Kidney glomerular epithelial cell (primary cell): ENCODE data around the gene LRP2BP.
A peak's percentile ranks its signal among the peaks of the same experiment; 100 is the strongest.
"Not testable (repeated sequence)": the region's sequence is repeated elsewhere in the genome, so short reads cannot be mapped to it uniquely, and the experiment has no call there.

Experiments
- DNase-seq: peaks from one replicate; lab custom pipeline; 2025; lab: John Stamatoyannopoulos, UW

Gene LRP2BP

DNA sequence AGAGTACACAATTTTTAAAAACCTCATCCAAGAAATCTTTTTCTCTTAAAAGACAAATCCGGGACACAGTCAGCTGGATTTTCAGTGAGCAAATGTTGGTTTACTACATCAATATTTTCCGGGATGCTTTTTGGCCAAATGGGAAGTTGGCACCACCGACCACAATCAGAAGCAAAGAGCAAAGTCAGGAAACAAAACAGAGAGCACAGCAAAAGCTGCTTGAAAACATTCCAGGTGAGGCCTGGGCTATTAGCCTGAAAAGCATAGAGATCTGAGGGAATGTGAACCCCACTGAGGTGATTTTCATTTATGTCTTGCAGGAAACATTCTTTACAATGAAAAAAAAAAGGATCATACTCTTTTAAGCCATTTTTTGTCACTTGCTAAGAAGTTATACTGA lies 33.9 kb downstream of the LRP2BP start:
- DNase-seq = no peak

DNA sequence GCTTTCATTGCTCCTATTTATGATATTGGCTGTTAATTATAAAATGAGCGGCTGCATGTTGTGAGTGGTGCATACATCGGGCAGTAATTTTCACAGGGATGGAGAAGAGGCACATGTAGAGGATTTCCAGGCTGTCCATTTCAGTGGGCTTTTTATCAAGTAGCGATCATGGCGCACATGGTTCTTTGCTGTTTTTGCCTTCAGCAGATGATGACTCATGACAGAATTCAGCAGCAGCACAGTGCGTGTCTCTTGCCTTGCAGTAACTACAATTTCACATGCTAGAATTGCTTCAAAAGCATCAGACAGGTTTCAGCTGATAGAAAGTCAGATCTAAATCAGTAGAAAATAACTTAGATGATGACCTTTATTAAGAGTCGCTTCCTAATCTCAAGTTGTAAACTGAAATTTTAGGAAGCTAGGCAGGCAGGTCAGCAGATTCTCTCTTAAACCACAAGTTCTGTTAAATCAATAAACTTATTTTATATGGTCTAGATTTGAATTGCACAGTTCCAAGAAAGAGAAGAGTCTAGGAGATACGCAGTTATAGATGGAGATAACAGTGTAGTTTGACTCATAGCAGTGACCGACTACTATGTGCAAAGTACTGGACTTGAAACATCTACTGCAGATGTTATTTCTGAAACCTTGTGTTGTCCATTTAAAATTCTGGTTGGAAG lies 35.8 kb downstream of the LRP2BP start:
- no peak for DNase-seq

DNA sequence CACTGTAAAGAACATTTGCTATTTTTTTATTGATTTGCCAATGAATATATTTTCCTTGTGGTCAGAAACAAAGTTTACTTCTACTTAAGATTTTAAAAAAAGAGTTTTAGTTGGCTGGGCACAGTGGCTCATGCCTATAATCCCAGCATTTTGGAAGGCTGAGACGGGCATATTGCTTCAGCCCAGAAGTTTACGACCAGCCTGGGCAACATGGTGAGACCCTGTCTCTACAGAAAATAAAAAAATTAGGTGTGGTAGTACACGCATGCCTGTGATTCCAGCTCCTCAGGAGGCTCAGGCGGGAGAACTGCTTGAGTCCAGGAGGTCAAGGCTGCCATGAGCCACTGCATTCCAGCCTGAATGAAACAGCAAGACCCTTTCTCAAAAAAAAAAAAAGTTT lies 36.8 kb downstream of the LRP2BP start:
- DNase-seq = no peak

DNA sequence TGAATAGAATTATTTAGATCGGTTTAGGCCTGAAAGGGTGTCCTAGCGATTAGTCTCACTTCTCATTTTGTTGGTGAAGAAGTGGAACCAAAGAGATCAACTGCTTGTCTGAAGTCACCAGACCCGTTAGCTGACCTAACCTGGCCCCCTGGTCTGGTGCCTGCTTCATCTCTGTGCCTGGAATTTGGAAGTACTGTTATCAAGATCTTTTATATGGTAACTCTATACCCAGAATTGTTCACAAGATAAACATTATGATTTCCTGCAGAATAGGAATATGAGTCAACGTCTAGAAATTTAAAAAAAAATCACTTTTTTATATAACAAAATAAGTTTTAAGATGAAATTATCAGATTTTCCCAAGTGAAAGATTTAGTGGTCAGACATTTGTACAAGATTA lies 37.2 kb downstream of the LRP2BP start:
- peak; percentile 68 for DNase-seq

DNA sequence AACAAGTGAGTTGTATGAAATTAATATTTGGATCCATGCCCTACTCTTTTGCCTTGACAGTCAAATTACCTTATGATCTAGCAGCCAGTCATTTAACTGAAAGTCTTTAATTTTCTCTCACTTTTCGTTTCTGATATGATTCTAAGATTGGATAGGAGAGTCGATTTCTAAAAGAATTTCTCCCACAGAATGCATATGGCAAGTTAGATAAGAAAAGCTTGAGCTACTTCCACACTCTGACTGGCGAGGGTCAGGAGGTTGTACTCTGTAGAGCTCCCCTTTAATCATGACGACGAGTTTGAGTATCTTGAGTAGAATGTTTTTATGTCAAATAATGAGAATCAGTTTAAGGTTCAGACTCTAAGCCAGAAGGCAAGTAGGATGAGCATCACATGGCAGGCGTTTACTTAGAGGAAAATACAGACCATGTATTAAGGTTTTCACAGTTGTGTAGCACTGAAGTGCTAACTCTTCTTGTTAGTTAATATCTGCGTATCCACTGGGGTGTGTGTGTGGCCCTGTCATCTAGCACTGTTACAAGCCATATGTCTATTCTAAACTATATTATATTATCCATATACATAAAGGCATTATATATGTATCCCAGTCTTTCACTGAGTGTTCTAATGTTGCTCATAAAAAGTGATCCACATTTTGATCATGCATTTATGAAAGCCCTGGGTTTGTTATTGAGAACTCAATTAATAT lies 37.8 kb downstream of the LRP2BP start:
- no peak for DNase-seq

DNA sequence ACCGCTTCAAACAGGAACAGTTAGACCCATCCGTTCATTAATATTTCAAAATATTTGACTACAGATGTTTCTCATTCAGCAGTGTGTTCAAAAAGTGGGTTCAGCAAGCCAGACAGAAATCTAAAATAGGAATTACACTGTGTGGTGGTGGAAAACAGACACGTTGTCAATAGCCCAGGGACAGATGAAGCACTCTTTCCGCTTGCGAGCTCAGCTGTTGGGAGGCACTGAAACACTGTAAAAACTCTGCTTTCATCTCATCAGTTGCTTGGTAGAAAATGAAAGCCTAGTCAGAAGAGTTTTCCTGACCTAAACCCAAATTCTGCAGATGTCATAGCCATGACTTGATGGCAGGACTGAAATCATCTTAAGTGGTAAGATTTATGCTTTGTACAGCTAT lies 38.5 kb downstream of the LRP2BP start:
- no peak for DNase-seq

DNA sequence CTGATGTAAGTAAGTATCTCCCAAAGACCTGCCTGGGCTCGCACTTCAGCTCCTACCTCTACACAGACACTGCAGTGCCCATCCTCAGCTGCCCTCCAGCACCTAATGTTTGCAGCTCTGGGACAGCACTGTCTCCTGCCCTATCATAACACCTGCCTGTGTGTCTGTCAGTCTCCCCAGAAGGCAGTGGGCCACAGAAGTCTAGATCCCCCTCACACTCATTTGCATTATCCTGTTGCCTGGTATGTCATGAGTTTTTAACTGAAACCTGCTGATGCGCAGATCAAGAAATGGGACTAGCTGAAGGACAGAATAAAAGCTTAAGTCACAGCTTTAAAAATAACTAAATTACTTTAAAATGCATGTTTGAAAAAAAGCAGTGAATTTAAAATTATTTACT lies 43.0 kb downstream of the LRP2BP start:
- DNase-seq = no peak

DNA sequence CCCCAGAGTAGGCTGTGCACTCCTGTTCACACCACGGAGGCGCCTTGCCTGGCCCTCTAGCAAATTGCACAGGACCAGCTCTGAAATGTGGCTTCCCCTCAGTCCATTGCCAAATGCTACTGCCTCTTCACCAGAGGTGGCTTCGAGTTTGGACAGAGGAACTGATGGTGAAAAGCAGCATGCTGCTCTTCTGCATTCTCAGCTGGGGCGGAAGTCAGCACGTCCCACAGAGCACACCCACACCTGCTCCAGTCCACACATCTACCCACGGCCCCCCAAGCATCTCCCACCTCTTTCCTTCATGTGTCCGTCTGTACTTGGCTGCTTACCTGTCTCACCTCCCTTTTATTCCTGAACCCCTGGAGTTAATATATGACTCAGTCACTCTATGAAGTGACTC lies 43.5 kb downstream of the LRP2BP start:
- DNase-seq = no peak

DNA sequence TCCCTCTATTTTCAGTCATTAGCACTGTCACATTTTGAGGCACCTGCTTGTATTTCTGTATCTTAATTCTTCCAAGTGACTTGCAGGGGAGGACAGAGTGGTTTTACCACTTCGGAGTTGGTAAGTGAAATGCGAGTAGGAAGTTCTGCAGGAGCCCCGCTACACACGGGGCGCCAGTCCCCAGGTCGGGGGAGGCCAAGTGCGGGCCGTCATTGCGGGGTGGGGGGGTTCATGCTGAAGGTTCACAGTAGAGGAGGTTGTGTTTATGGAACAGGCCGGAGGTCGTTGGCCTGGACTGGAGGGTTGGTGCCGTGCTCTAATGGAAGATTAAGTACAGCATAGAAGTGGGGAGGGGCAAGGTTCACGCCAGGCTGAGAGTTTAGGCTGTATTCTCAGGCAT lies 44.0 kb downstream of the LRP2BP start:
- no peak for DNase-seq

DNA sequence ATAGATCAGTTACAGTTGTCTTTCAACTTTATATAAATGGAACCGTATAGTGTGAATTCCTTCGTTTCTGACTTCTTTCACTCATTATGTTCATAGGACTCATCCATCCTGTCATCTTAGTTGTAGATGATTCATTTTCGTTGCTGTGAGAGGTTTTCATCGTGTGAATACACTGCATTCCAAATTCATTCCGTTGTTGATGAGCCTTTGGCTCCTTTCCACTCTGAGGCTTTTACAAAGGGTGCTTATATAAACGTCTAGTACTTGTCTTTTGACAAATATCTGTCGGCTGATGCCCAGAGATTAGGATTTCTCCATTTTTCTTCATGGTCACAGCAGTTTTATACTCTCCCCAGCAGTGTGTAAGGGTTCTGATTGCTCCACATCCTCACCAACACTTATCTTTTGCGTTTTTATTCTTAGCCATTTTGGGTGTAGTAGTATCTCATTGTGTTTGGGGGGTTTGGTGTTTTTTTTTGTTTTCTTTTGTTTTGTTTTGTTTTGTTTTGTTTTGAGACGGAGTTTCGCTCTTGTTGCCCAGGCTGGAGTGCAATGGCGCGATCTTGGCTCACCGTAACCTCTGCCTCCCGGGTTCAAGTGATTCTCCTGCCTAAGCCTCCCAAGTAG lies 48.6 kb downstream of the LRP2BP start:
- DNase-seq = no peak

DNA sequence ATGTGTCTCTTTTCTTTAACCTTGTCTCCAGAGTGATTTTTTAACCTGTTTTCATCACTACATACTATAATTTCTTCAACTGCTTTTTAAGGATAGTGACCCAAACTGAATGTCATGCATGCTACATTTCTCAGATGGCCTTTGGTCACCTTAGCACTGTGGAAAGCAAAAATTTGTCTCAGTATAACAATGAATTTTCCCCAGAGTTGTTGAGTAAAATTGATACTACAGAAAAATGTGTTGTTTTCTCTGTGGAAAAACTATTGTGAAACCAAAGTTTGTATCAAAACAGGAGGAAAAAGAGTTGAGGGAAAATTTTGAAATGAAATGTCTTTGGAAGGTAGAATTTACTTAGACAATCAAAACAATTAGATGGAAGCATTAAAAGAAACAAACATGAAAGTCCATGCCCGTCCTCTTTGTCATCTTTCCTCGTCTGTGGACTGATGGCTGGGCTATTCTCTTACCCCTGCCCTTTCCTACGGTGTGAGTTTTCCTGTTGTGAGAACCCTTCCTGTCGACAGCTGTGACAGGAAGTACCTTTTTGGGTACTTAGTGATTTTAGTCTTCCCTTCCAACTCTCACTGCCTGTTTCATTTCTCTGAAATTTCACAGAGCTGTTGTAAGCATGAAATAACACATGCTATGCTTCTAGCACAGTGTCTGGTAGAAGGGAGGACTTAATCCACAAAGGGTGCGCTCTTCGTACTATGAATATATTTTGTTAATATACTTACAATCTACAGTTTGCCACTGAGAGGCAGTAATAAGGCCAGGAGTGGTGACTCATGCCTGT lies 50.8 kb downstream of the LRP2BP start:
- DNase-seq = no peak

DNA sequence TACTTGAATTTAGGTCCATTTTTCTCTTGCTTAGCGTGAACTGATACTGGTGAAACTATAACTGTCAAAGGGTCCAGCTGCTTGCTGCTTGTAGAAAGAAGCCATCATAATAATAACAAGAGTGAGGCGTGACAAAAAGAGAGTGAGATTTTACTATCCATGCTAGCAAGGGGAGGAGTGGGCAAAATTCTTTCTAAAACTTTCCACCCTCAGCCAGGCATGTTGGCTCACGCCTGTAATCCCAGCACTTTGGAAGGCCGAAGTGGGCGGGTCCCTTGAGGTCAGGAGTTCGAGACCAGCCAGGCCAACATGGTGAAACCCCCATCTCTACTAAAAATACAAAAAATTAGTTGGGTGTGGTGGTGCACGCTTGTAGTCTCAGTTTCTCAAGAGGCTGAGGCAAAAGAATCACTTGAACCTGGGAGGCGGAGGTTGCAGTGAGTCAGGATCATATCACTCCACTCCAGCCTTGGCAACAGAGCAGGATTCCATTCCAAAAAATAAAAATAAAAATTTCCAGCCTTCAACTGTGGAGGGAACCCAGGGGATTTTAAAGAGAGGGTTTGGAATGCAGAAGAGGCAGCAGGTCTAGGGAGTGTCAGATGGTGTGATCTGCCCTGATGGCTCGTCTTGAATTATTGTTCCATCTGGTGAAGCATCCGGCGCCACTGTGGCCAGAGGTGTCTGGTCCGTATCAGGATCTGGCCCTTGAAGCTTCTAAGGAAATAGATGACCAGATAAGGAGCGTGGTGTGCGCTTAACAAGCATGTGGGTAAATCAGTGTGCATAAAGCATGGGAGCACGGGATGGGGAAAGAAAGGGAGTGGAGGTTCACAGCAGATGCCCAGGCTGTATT lies 51.8 kb downstream of the LRP2BP start:
- no peak for DNase-seq

DNA sequence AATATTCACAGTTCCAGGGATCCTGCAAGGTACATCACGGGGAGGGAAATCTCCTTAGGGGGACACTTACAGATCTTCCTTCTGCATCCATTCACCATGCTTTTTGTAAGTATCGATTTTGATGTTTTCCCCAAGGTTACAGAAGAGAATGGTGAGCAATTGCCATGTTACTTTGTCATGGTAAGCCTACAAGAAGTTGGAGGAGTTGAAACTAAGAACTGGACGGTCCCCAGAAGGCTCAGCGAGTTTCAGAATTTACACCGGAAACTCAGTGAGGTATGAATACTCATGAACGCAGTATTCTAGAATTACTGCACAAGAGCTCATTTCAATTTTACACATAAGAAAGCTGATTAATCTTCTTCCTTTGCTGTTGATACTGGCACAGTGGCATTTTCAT lies 53.9 kb downstream of the LRP2BP start:
- no peak for DNase-seq

DNA sequence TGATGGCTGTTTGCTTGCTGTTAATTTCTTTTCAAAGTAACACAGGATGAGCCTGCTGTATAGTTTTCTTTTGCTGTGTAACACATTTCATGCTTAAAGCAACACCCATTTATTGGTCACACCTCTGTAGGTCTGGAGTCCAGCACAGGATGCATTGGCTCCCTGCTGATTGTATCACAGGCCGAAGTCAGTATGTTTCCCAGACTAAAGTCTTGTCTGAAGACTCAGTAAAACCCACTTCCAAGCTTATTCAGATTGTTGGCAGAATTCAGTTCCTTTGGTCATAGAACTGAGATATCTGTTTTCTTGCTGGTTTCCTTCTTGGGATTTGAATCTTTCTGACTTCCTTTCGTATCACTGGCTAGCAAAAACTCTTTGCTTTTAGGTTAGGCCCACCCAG lies 54.3 kb downstream of the LRP2BP start:
- DNase-seq = no peak

DNA sequence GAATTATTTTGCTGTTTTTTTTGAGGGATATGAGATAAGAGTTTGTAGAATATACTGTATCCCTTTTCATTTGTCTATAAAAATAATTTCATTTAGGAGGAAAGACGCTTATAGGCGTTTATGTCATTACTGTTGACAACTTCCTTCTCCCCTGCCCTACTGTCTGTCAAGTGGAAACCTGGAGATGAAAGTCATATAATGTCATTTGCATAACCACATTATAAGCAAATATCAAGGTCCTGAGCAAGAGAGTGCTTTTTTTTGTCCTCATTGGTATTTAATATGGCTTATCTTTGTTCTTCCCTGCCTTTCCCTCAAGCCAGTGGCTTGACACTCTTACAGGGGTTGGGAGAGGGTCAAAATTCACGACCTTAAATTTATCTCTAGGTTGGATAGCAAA lies 55.8 kb downstream of the LRP2BP start:
- no peak for DNase-seq

DNA sequence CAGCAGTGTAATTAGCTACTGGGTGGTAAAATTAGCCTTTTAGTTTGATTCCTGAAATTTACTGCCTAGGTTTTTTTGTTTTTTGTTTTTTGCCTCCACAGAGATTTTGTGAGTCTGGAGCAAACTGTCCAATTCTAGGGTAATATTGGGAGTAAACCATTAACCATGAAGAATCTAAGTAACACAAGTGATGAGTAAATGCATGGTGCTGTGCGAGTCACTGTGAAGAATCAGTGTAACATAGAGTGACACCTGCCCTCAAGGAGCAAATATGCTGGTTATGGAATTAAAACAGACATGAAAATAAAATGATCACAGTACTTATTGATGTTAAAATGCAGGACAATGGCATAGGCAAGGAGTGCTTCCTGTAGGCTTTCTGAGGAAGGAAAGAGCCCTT lies 60.1 kb downstream of the LRP2BP start:
- peak; percentile 21 for DNase-seq

DNA sequence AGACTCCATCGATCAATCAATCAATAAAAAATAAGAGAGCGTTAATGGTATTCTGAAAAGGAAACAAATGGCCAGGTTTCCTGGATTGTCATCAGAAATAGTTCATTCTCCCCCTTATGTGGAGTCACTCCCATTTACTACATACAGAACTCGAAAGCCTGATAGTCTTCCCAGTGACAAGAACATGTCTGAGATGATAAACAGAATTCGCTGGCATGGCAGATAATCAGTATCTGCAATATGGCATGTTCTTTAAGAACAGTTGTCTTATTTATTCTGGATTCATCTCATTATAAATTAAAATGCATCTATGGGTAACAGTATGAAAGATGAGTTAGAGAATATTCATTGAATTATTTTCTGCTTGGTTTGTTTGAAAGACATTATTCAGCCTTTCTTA lies 61.4 kb downstream of the LRP2BP start:
- no peak for DNase-seq

DNA sequence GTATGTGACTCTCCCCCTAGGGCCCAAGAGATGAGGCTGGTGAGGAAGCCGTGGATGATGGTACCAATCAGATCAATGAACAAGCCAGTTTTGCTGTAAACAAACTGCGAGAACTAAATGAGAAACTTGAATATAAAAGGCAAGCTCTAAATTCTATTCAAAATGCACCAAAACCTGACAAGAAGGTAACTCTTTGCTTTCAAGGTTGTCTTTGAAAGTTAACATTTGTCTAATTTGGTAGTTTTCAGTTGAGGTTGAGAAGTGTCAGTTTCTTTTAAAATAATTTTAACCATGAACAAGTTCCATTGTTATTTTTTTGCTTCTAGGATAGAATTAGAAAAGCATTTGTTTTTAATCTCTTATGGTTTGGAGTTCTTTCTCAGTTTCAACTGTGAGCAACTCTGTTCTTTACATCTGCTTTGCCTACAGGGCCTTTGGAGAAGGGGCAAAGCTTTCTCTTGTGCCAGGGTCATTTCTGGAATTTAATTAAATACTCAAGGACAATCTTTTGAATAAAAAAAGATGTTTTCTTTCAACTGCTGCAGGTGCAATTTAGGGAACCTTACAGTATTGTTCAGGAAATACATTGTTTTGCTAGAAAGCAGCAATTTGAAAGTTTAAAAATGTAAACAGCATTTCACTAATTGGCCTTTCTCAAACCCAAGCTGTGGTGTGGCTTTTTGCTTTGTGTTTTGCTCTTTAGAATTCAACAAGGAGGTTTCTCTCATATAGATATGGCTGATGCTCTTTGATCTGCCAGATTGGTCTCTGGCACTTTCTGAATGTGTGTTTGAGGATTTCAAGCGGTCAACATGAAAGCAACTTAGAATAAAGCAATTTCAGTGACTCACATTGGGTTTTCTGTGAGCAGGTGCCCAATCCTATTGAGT lies 62.9 kb downstream of the LRP2BP start:
- DNase-seq = no peak

DNA sequence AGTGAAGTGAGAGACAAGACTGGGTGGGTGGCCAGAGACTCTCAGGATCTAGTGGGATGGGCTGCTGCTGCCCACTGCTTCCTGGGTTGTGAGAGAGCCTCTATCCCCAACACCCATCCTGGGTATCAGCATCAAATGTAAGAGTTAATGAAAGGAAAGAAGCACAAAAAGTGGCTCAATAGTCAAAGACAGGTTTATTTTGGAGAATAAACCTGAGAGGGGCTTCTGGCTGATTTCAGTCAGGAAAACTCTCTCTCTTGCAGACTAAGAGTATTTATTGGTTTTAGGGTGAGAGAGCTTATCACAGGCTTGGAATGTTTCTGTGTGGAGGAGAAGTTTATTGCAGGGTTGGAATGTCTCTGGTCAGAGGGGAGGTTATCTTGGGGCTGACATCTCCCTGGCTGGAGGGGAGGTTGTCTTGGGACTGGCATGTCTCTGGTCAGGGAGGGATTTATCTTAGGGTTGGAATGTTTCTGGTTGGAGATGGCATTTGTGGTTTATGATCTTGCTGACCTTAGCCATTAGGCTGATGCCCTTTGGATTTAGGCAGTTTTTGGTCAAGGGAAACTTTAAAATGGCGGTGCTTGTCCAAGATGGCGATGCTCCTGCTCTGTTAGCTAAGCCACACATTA lies 65.7 kb downstream of the LRP2BP start:
- not testable (repeated sequence) for DNase-seq

DNA sequence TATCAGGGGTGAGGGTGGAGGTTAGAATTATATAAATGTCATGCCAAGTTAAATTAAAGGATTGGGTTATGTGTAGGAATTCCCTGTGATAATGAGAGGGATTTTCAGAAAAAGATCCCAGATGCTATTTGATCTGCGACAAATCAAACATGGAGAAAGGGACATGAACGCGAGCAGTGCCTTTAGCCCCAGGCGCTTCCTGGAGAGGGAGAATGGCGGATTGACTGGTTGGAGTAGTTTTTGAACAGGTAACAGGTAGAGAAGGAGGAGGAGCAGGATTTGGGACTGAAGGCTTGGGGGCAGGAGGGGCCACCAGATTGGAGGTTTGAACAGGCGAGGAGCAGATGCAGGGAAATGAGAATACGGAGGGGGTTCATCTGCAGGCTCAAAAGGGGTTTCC lies 67.1 kb downstream of the LRP2BP start:
- no peak for DNase-seq
